HepG2 (cell line): Measurements from ENCODE around the gene CDYL2. TPM values are rescaled to one million over a fixed set of nuclear protein-coding genes. Genes with fewer than 3 reads are reported as not detected.

Experiments used
- ATAC-seq: fragments of 200-7000 bp; cut with Tn5 transposase; 3 replicates; pipeline ENCODE4 v1.9.1; 2020; ENCODE audit warnings: mild to moderate bottlenecking, moderate library complexity
- BruUV-seq: library from RNA; stranded (reverse); fragments of 400-500 nt; replicated peaks from 2 replicates; lab custom pipeline; 2021; lab: Mats Ljungman, UMichigan
- CTCF ChIA-PET: fragments of 300-600 bp; formaldehyde crosslinking; extraction: SDS; loops from one replicate; lab custom pipeline; 2021; ENCODE audit warnings: low total read pairs, inconsistent platforms, low intra/inter-chr PET ratio; lab: Yijun Ruan, JAX
- POLR2A ChIA-PET: fragments of 350-600 bp; sonication (Branson Sonifier 250); formaldehyde crosslinking; loops from one replicate; lab custom pipeline; 2020; ENCODE audit warnings: antibody characterized with exemption, inconsistent platforms; lab: Yijun Ruan, JAX
- DNase-seq: peaks from one replicate; pipeline ENCODE4 v3.0.0-alpha.2; 2015; ENCODE audit warnings: low spot score
- FAIRE-seq: peaks from 3 replicates; lab custom pipeline; 2011; peaks lifted over from hg19 to GRCh38; lab: Jason Lieb, UNC
- H2AFZ ChIP-seq: one replicate; pipeline ENCODE4 v1.6.1; 2011; ENCODE audit warnings: low read length, inconsistent platforms
- H3K27ac ChIP-seq: fragments of 300-600 bp; 3 replicates; pipeline ENCODE4 v1.8.0; 2011; ENCODE audit warnings: mixed run types, mild to moderate bottlenecking, mixed read lengths, low read length, inconsistent platforms; ENCODE audit not compliant: insufficient read depth; ENCODE audit errors: extremely low read length
- H3K27me3 ChIP-seq, 2 experiments: fragments of 200-600 bp in 1 of 2; 2 replicates in 1 of 2; 3 replicates in 1 of 2; pipeline versions ENCODE4 v1.6.0 to v1.8.0; 2011; ENCODE audit warnings: low read length in 2 of 2, mild to moderate bottlenecking in 2 of 2, moderate library complexity in 2 of 2, inconsistent platforms in 1 of 2; ENCODE audit not compliant: insufficient read depth in 2 of 2, control insufficient read depth in 1 of 2
- H3K36me3 ChIP-seq, 2 experiments: fragments of 200-600 bp in 1 of 2; replicated peaks in 1 of 2; 2 replicates in 1 of 2; 3 replicates in 1 of 2; pipeline versions ENCODE4 v1.5.1 to v1.8.0; 2011; ENCODE audit warnings: low read length in 2 of 2, inconsistent platforms in 1 of 2; ENCODE audit not compliant: insufficient read depth in 2 of 2, control insufficient read depth in 1 of 2
- H3K4me1 ChIP-seq: 2 replicates; pipeline ENCODE4 v1.5.1; 2012; ENCODE audit warnings: low read length, inconsistent platforms; ENCODE audit not compliant: insufficient read depth
- H3K4me2 ChIP-seq: 2 replicates; pipeline ENCODE4 v1.6.0; 2011; ENCODE audit warnings: low read depth, low read length, inconsistent platforms
- H3K4me3 ChIP-seq, 3 experiments: fragments of 200-600 bp in 1 of 3; sonication (generic), shearing (Covaris generic) in 1 of 3; replicated peaks in 1 of 3; 2 replicates each; pipeline ENCODE4 v1.5.1; 2011 to 2016; ENCODE audit warnings: low read length in 3 of 3, inconsistent platforms in 2 of 3, low read depth in 2 of 3, mild to moderate bottlenecking in 2 of 3, control low read depth in 1 of 3, mixed read lengths in 1 of 3; ENCODE audit not compliant: insufficient read depth in 1 of 3
- H3K79me2 ChIP-seq: one replicate; pipeline ENCODE4 v1.6.1; 2011; ENCODE audit warnings: low read length, inconsistent platforms; ENCODE audit not compliant: insufficient read depth
- H3K9ac ChIP-seq: 2 replicates; pipeline ENCODE4 v1.6.0; 2011; ENCODE audit warnings: mild to moderate bottlenecking, low read depth, low read length, inconsistent platforms; ENCODE audit not compliant: insufficient read depth
- H3K9me3 ChIP-seq: 2 replicates; pipeline ENCODE4 v1.5.1; 2012; ENCODE audit warnings: mild to moderate bottlenecking, low read length
- H4K20me1 ChIP-seq: 2 replicates; pipeline ENCODE4 v1.6.0; 2011; ENCODE audit warnings: inconsistent platforms, mild to moderate bottlenecking, low read length, moderate library complexity; ENCODE audit not compliant: insufficient read depth
- ARID3A ChIP-seq: IDR thresholded peaks from 2 replicates; pipeline ENCODE4 v1.6.1; 2012; ENCODE audit warnings: low read depth, low read length, improper control_type of control experiment
- CBFB ChIP-seq: sonication (generic); formaldehyde crosslinking; IDR thresholded peaks from 2 replicates; pipeline ENCODE4 v1.4.0; 2020; ENCODE audit warnings: missing genetic modification reagents
- EED ChIP-seq: sonication (generic); formaldehyde crosslinking; IDR thresholded peaks from 2 replicates; pipeline ENCODE4 v1.5.0; 2020; ENCODE audit warnings: mild to moderate bottlenecking, missing genetic modification reagents
- ETV6 ChIP-seq: sonication (generic); formaldehyde crosslinking; conservative IDR thresholded peaks from 2 replicates; pipeline ENCODE4 v1.4.0; 2020; ENCODE audit warnings: missing genetic modification reagents
- FIP1L1 ChIP-seq: fragments of 200-400 bp; formaldehyde crosslinking; IDR thresholded peaks from 2 replicates; pipeline ENCODE4 v1.6.1; 2018; ENCODE audit warnings: low read depth, mild to moderate bottlenecking, low read length, moderate library complexity, borderline replicate concordance; ENCODE audit not compliant: insufficient read depth
- GLMP ChIP-seq: sonication (generic); formaldehyde crosslinking; IDR thresholded peaks from 2 replicates; pipeline ENCODE4 v1.9.0; 2021; ENCODE audit warnings: missing genetic modification reagents, mild to moderate bottlenecking, borderline replicate concordance
- SKIL ChIP-seq: sonication (generic); formaldehyde crosslinking; IDR thresholded peaks from 2 replicates; pipeline ENCODE4 v1.8.0; 2022; ENCODE audit warnings: missing genetic modification reagents, mild to moderate bottlenecking, moderate library complexity, borderline replicate concordance
- ZNF251 ChIP-seq: sonication (generic); formaldehyde crosslinking; IDR thresholded peaks from 2 replicates; pipeline ENCODE4 v1.9.0; 2021; ENCODE audit warnings: mild to moderate bottlenecking, missing genetic modification reagents
- ZNF710 ChIP-seq: sonication (generic); formaldehyde crosslinking; IDR thresholded peaks from 2 replicates; pipeline ENCODE4 v1.5.0; 2020; ENCODE audit warnings: mild to moderate bottlenecking, missing genetic modification reagents, borderline replicate concordance
- ZNF790 ChIP-seq: sonication (generic); formaldehyde crosslinking; IDR thresholded peaks from 2 replicates; pipeline ENCODE4 v1.8.0; 2022; ENCODE audit warnings: missing genetic modification reagents, mild to moderate bottlenecking, borderline replicate concordance
- WGBS: methylation state at CpG from one replicate; pipeline ENCODE4 v1.1.6; 2017; ENCODE audit warnings: low lambda C conversion rate; 5-methylcytosine and 5-hydroxymethylcytosine counted together
- in situ Hi-C: cut with HindIII; loops from 2 replicates; pipeline ENCODE4 v1.10.0; 2017; ENCODE audit warnings: low pct_unique_long_range_greater_than_20kb; ENCODE audit not compliant: extremely low pct_ligation_motif_present
- intact Hi-C: fragments of 100-400 bp; cut with micrococcal nuclease; formaldehyde crosslinking; loops from one replicate; pipeline ENCODE4 v1.10.0; 2022; ENCODE audit not compliant: unreplicated experiment
- polyA plus RNA-seq, 8 experiments: library from polyadenylated mRNA; depleted of rRNA in 3 of 8; stranded (reverse) in 7 of 8; unstranded in 1 of 8; fragments of >200 nt; fragmentation: Illumina TruSeq in 4 of 8; extraction: Trizol in 4 of 8; gene quantifications; 2 replicates each; pipeline versions ENCODE4 v1.2.1 to v1.2.3, GENCODE V29; 2011 to 2016; ENCODE audit warnings: low read depth in 4 of 8, missing spikeins in 1 of 8, mixed read lengths in 1 of 8; ENCODE audit not compliant: insufficient read depth in 1 of 8
- total RNA-seq, 5 experiments: library from RNA; depleted of rRNA; stranded (reverse); fragments of >200 nt; fragmentation: Illumina TruSeq; extraction: Trizol; gene quantifications; 2 replicates each; pipeline ENCODE4 v1.2.3, GENCODE V29; 2016; ENCODE audit warnings: low read depth in 1 of 5
- TF ChIP-seq, protein P1 (sequence below): sonication (generic); formaldehyde crosslinking; IDR thresholded peaks from 2 replicates; pipeline ENCODE4 v1.5.1; 2020; ENCODE audit warnings: missing genetic modification reagents, mild to moderate bottlenecking, borderline replicate concordance

The CDYL2 gene
- total and polyA plus RNA-seq, 2 of the 13 experiments (the other 11 are each of a cell fraction or from before 2014, with no cell fraction given) = 0.07 to 0.35 TPM

DNA sequence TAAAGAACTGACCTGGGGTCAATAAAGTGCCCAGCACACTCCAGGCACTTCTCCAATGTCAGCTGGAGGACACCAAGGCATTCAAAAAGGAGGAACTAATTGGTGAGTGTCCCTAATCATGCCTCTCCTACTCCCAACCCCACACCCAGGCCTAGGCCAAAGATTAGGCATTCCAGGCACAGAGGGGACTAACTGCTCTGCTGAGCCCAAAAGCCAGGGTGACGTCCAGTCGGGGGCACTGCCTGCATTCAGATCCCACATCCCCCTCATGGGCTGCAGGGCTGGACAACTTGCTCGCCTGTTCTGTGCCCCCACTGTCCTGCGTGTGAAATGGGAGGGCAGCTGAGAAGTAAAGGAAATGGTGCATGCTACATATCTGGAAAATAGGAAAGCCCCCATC is 148.2 kb downstream of the CDYL2 start:
- no peak for TF ChIP-seq CBFB (CRISPR knock-in tag)
- TF ChIP-seq ZNF710 (CRISPR knock-in tag) = no peak
- no peak for TF ChIP-seq EED (CRISPR knock-in tag)
- TF ChIP-seq, protein P1, sequence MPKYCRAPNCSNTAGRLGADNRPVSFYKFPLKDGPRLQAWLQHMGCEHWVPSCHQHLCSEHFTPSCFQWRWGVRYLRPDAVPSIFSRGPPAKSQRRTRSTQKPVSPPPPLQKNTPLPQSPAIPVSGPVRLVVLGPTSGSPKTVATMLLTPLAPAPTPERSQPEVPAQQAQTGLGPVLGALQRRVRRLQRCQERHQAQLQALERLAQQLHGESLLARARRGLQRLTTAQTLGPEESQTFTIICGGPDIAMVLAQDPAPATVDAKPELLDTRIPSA (CRISPR knock-in tag) = no peak
- no peak for TF ChIP-seq ARID3A
- no peak for TF ChIP-seq ETV6 (CRISPR knock-in tag)
- no peak for TF ChIP-seq ZNF251 (CRISPR knock-in tag)
- no peak for TF ChIP-seq ZNF790
- TF ChIP-seq GLMP (CRISPR knock-in tag) = no peak
- TF ChIP-seq FIP1L1 = no peak
- TF ChIP-seq SKIL (CRISPR knock-in tag) = no peak
- H3K4me2 ChIP-seq = no peak overlapping the region
- peaks cover 12% of the 10 kb centered on the region for H3K9me3 ChIP-seq
- no peak overlapping the region for H3K4me3 ChIP-seq
- H3K79me2 ChIP-seq = no peaks in the 10 kb centered on the region
- H2AFZ ChIP-seq = no peak overlapping the region
- ChIA-PET POLR2A (no interaction called here), CTCF (no interaction called here)
- H3K4me1 ChIP-seq = no peaks in the 10 kb centered on the region
- BruUV-seq = no TSS peak
- H4K20me1 ChIP-seq = no peaks in the 10 kb centered on the region
- no peak overlapping the region for H3K27ac ChIP-seq
- DNase-seq = no peak
- no peak overlapping the region for H3K9ac ChIP-seq
- no peaks in the 10 kb centered on the region for H3K36me3 ChIP-seq
- H3K27me3 ChIP-seq = no peaks in the 10 kb centered on the region
- in situ Hi-C loops (no loop called here), intact Hi-C loops (no loop called here)
- no peak for FAIRE-seq
- 31% methylated on average over 2 of the region's 4 CpGs for WGBS
- ATAC-seq = no peak
